ENCODE measurements around the gene PTPRU. TPM values are rescaled to one million over a fixed set of nuclear protein-coding genes. Genes with fewer than 3 reads are reported as not detected.

Gene PTPRU
- total RNA-seq, 1 experiment from 2014 or later = 45.5 TPM

DNA sequence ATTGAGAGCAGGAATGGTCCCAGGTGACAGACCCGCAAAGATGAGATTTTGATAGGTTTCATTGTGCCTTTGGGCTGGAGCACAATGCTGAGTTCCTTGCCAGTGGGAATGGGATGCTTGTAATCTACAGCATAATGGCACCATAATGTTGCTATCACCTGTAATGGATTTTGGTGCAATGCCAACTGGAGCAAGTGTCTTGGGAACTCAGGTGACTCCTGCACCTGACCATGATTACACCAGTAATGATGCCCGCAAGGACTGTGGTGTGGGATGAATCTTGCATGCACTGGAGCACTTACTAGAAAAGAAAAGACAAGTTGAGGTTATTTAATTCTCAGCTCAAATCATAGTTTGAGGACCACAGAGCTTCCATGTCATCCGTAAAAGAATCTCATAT is 96.7 kb downstream of the PTPRU start:
- H2AFZ ChIP-seq (ENCODE audit: low read length) = no peak overlapping the region
- H3K14ac ChIP-seq (ENCODE audit: insufficient read depth, low read length) = no peak overlapping the region
- no peak overlapping the region for H2BK15ac ChIP-seq (ENCODE audit: low read depth, low read length)
- no peak overlapping the region for H4K91ac ChIP-seq (ENCODE audit: insufficient read length, low read depth, low read length)
- no CpG with 5 or more reads among the region's 3 CpGs for WGBS (ENCODE audit: extremely low coverage, insufficient read length, low lambda C conversion rate)
- no peaks in the 10 kb centered on the region for H3K79me1 ChIP-seq (ENCODE audit: insufficient read depth, low read depth, low read length, poor library complexity, severe bottlenecking)
- peaks cover 14 to 15% of the 10 kb centered on the region in 2 experiments for H3K4me1 Mint-ChIP-seq
- no peak overlapping the region for H3K18ac ChIP-seq (ENCODE audit: insufficient read length, low read depth, low read length)
- no peaks in the 10 kb centered on the region for H3K79me2 ChIP-seq (ENCODE audit: insufficient read depth, low read length)
- H3K4me1 ChIP-seq (ENCODE audit: insufficient read depth, low read length) = no peaks in the 10 kb centered on the region
- no peak overlapping the region for H3T11ph ChIP-seq (ENCODE audit: low read length)
- no peak overlapping the region for H2BK5ac ChIP-seq (ENCODE audit: insufficient read length, low read length)
- H3K36me3 Mint-ChIP-seq (ENCODE audit: insufficient read depth in 1 of 3, low read depth in 3 of 3) = peaks cover 2 to 9% (median 7%) of the 10 kb centered on the region in 3 experiments
- no peak overlapping the region for H3K27ac ChIP-seq (ENCODE audit: insufficient read length, low read depth, low read length)
- H4K8ac ChIP-seq (replicated peaks; ENCODE audit: insufficient read length, low read depth, low read length) = no peak overlapping the region
- H2BK120ac ChIP-seq (ENCODE audit: low read depth, low read length, poor library complexity, severe bottlenecking) = no peak overlapping the region
- H3K56ac ChIP-seq (ENCODE audit: insufficient read length, low read depth, low read length) = no peak overlapping the region
- H2BK12ac ChIP-seq (ENCODE audit: insufficient read length, low read depth, low read length) = no peak overlapping the region
- no peak overlapping the region for H2AK5ac ChIP-seq (ENCODE audit: insufficient read length, low read length)
- no peaks in the 10 kb centered on the region for H3K23me2 ChIP-seq (ENCODE audit: insufficient read length, low read depth, low read length, poor library complexity, severe bottlenecking)
- H3K27ac Mint-ChIP-seq = no peak overlapping the region
- TF ChIP-seq, protein P1, sequence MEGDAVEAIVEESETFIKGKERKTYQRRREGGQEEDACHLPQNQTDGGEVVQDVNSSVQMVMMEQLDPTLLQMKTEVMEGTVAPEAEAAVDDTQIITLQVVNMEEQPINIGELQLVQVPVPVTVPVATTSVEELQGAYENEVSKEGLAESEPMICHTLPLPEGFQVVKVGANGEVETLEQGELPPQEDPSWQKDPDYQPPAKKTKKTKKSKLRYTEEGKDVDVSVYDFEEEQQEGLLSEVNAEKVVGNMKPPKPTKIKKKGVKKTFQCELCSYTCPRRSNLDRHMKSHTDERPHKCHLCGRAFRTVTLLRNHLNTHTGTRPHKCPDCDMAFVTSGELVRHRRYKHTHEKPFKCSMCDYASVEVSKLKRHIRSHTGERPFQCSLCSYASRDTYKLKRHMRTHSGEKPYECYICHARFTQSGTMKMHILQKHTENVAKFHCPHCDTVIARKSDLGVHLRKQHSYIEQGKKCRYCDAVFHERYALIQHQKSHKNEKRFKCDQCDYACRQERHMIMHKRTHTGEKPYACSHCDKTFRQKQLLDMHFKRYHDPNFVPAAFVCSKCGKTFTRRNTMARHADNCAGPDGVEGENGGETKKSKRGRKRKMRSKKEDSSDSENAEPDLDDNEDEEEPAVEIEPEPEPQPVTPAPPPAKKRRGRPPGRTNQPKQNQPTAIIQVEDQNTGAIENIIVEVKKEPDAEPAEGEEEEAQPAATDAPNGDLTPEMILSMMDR (conservative IDR thresholded peaks at IDR 0.05) = no peak
- no peak overlapping the region for H4K5ac ChIP-seq (ENCODE audit: insufficient read length, low read depth, low read length)
- H3K23ac ChIP-seq (ENCODE audit: insufficient read length, low read depth, low read length) = no peak overlapping the region
- no peak overlapping the region for H2BK20ac ChIP-seq (ENCODE audit: low read depth, low read length, poor library complexity, severe bottlenecking)
- H3K9me3 Mint-ChIP-seq = peaks cover 4 to 6% of the 10 kb centered on the region in 2 experiments; a peak in 4 of 5 replicates
- DNase-seq = no peak
- no peak overlapping the region for H3K4me2 ChIP-seq (ENCODE audit: insufficient read depth, insufficient read length, low read length)
- no peaks in the 10 kb centered on the region for H3K9me3 ChIP-seq (ENCODE audit: control insufficient read depth, low read depth, low read length)
- no peak overlapping the region for H3K4me3 Mint-ChIP-seq
- no peak overlapping the region for H3K9ac ChIP-seq (ENCODE audit: extremely low read depth, insufficient read length, low read length)
- no peaks in the 10 kb centered on the region for H4K20me1 ChIP-seq (ENCODE audit: control insufficient read depth, insufficient read depth, insufficient read length)
- H3K27me3 ChIP-seq (ENCODE audit: insufficient read depth, low read length) = no peaks in the 10 kb centered on the region
- peaks cover 4% of the 10 kb centered on the region for H3K27me3 Mint-ChIP-seq (ENCODE audit: low read depth)
- H3K4ac ChIP-seq (ENCODE audit: low read depth, low read length) = no peak overlapping the region

Data from H9 (cell line).